K562 (cell line): ENCODE data around the gene CD101.

ENCODE experiments used
- ARID2 ChIP-seq: fragments of 450-650 bp; IDR thresholded peaks from 2 replicates; pipeline ENCODE4 v1.6.1; 2017; ENCODE audit warnings: antibody characterized with exemption, mild to moderate bottlenecking
- FOXP1 ChIP-seq: sonication (generic); formaldehyde crosslinking; IDR thresholded peaks from 2 replicates; pipeline ENCODE4 v1.8.0; 2022; ENCODE audit warnings: mild to moderate bottlenecking, missing genetic modification reagents
- ILK ChIP-seq: fragments of 450-650 bp; IDR thresholded peaks from 2 replicates; pipeline ENCODE4 v1.6.1; 2016; ENCODE audit warnings: missing genetic modification characterization, low read depth, mild to moderate bottlenecking, missing compliant biosample characterization, moderate library complexity, borderline replicate concordance
- KLF1 ChIP-seq: fragments of 450-650 bp; IDR thresholded peaks from 2 replicates; pipeline ENCODE4 v1.6.1; 2016; ENCODE audit warnings: missing genetic modification characterization, missing compliant biosample characterization
- NCOA4 ChIP-seq: fragments of 450-650 bp; IDR thresholded peaks from 2 replicates; pipeline ENCODE4 v1.6.1; 2018; ENCODE audit warnings: mild to moderate bottlenecking; ENCODE audit not compliant: partially characterized antibody
- POLR2G ChIP-seq: fragments of 200-400 bp; formaldehyde crosslinking; IDR thresholded peaks from 2 replicates; pipeline ENCODE4 v1.6.1; 2017; ENCODE audit warnings: low read depth, mild to moderate bottlenecking, antibody characterized with exemption, low read length, moderate library complexity
- POU5F1 ChIP-seq: fragments of 150-350 bp; IDR thresholded peaks from 2 replicates; pipeline ENCODE4 v1.6.1; 2014; ENCODE audit warnings: borderline replicate concordance, low read length, low read depth, mild to moderate bottlenecking; ENCODE audit not compliant: partially characterized antibody
- TOE1 ChIP-seq, 2 experiments: fragments of 450-650 bp in 1 of 2; sonication (generic) in 1 of 2; formaldehyde crosslinking in 1 of 2; IDR thresholded peaks; 2 replicates each; pipeline versions ENCODE4 v1.7.1 to v1.8.0; 2016 to 2022; ENCODE audit warnings: borderline replicate concordance in 2 of 2, mild to moderate bottlenecking in 2 of 2, antibody characterized with exemption in 1 of 2, inconsistent platforms in 1 of 2, low read depth in 1 of 2, missing genetic modification reagents in 1 of 2, moderate library complexity in 1 of 2
- USF2 ChIP-seq: sonication (generic); formaldehyde crosslinking; IDR thresholded peaks from 2 replicates; pipeline ENCODE4 v1.5.0; 2020; ENCODE audit warnings: missing genetic modification reagents
- TF ChIP-seq, protein P1 (sequence below): fragments of 250-450 bp; sonication (Bioruptor Pico); IDR thresholded peaks from 2 replicates; pipeline ENCODE4 v1.4.0; 2020; ENCODE audit warnings: mild to moderate bottlenecking, moderate library complexity

DNA sequence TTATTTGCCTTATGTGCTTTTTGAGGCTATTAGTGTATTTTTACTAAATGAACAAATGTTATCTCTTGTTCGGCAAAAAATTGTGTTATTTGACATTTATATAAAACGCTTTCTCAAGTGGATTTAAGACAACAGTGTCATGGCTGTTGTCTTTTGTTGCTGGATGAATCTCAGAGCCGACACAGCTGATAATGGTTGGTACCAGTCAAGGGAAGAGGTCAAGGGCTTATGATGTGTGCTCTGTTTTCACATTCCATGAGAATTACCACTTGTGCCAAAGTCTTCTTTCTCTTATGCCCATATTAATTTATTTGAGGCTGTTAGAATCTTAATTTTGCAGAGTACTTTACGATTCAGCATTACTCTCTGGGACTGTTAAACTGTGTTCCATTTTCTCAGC lies 17.9 kb upstream of the CD101 start:
- TF ChIP-seq POLR2G, result no peak
- no peak for TF ChIP-seq USF2 (CRISPR knock-in tag)
- TF ChIP-seq KLF1, result no peak
- TF ChIP-seq ILK (tag), result no peak
- no peak for TF ChIP-seq FOXP1 (CRISPR knock-in tag)
- TF ChIP-seq ARID2, result no peak
- no peak for TF ChIP-seq NCOA4
- TF ChIP-seq POU5F1, result no peak
- no peak for TF ChIP-seq TOE1 (IDR thresholded peaks at IDR 0.05; ENCODE audit: borderline replicate concordance)
- no peak for TF ChIP-seq TOE1 (CRISPR knock-in tag; IDR thresholded peaks at IDR 0.05; ENCODE audit: borderline replicate concordance, low read depth)
- TF ChIP-seq, protein P1, sequence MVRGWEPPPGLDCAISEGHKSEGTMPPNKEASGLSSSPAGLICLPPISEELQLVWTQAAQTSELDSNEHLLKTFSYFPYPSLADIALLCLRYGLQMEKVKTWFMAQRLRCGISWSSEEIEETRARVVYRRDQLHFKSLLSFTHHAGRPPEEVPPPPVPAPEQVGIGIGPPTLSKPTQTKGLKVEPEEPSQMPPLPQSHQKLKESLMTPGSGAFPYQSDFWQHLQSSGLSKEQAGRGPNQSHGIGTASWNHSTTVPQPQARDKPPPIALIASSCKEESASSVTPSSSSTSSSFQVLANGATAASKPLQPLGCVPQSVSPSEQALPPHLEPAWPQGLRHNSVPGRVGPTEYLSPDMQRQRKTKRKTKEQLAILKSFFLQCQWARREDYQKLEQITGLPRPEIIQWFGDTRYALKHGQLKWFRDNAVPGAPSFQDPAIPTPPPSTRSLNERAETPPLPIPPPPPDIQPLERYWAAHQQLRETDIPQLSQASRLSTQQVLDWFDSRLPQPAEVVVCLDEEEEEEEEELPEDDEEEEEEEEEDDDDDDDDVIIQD, result no peak
